GM12878 (cell line): ENCODE results near the gene NFKBIZ. TPM values are rescaled to one million over a fixed set of nuclear protein-coding genes. Genes with fewer than 3 reads are reported as not detected.

Experiments used
- BCL11A ChIP-seq: IDR thresholded peaks from 2 replicates; pipeline ENCODE4 v1.6.1; 2011; ENCODE audit warnings: low read depth, low read length
- CBFB ChIP-seq: IDR thresholded peaks from 2 replicates; pipeline ENCODE4 v1.6.1; 2016; ENCODE audit warnings: antibody characterized with exemption, low read depth
- CBX3 ChIP-seq: fragments of 200-600 bp; sonication (generic); IDR thresholded peaks from 2 replicates; pipeline ENCODE4 v1.6.1; 2016; ENCODE audit warnings: low read depth, borderline replicate concordance
- CHD1 ChIP-seq: IDR thresholded peaks from 2 replicates; pipeline ENCODE4 v1.6.1; 2012; ENCODE audit warnings: low read depth, low read length, improper control_type of control experiment
- DPF2 ChIP-seq: fragments of 450-650 bp; IDR thresholded peaks from 2 replicates; pipeline ENCODE4 v1.6.1; 2017; ENCODE audit warnings: mild to moderate bottlenecking
- EZH2 ChIP-seq: IDR thresholded peaks from 2 replicates; pipeline ENCODE4 v1.6.1; 2012; ENCODE audit warnings: low read depth, mild to moderate bottlenecking, control low read depth, inconsistent platforms, low read length, borderline replicate concordance; ENCODE audit not compliant: control insufficient read depth
- HDGF ChIP-seq: fragments of 450-650 bp; IDR thresholded peaks from 2 replicates; pipeline ENCODE4 v1.6.1; 2016; ENCODE audit warnings: antibody characterized with exemption
- IKZF2 ChIP-seq, 2 experiments: fragments of 450-650 bp; IDR thresholded peaks; 2 replicates each; pipeline ENCODE4 v1.6.1; 2017; ENCODE audit warnings: mild to moderate bottlenecking in 2 of 2, moderate library complexity in 2 of 2
- IRF4 ChIP-seq: IDR thresholded peaks from 2 replicates; pipeline ENCODE4 v1.6.1; 2011; ENCODE audit warnings: low read depth, low read length
- KDM1A ChIP-seq: fragments of 200-600 bp; sonication (generic); IDR thresholded peaks from 2 replicates; pipeline ENCODE4 v1.6.1; 2016; ENCODE audit warnings: borderline replicate concordance
- KLF5 ChIP-seq: fragments of 450-650 bp; IDR thresholded peaks from 2 replicates; pipeline ENCODE4 v1.6.1; 2014; ENCODE audit warnings: mild to moderate bottlenecking; ENCODE audit not compliant: partially characterized antibody
- MLLT1 ChIP-seq: fragments of 450-650 bp; IDR thresholded peaks from 2 replicates; pipeline ENCODE4 v1.6.1; 2016; ENCODE audit warnings: mild to moderate bottlenecking
- MTA3 ChIP-seq: IDR thresholded peaks from 2 replicates; pipeline ENCODE4 v1.6.1; 2012; ENCODE audit warnings: low read length, inconsistent platforms, borderline replicate concordance
- MYB ChIP-seq: fragments of 150-350 bp; IDR thresholded peaks from 2 replicates; pipeline ENCODE4 v1.6.1; 2014; ENCODE audit warnings: mild to moderate bottlenecking, low read depth, low read length, borderline replicate concordance
- PAX8 ChIP-seq: fragments of 450-650 bp; IDR thresholded peaks from 2 replicates; pipeline ENCODE4 v1.6.1; 2017; ENCODE audit warnings: mild to moderate bottlenecking, moderate library complexity
- PML ChIP-seq: IDR thresholded peaks from 2 replicates; pipeline ENCODE4 v1.6.1; 2012; ENCODE audit warnings: low read length, inconsistent platforms
- RAD51 ChIP-seq: fragments of 450-650 bp; IDR thresholded peaks from 2 replicates; pipeline ENCODE4 v1.6.1; 2016; ENCODE audit warnings: moderate library complexity, mild to moderate bottlenecking, inconsistent platforms
- RFX5 ChIP-seq: IDR thresholded peaks from 2 replicates; pipeline ENCODE4 v1.6.1; 2011; ENCODE audit warnings: low read depth, low read length, improper control_type of control experiment
- TCF7 ChIP-seq: IDR thresholded peaks from 2 replicates; pipeline ENCODE4 v1.6.1; 2014; ENCODE audit warnings: antibody characterized with exemption, borderline replicate concordance
- WRNIP1 ChIP-seq: IDR thresholded peaks from 2 replicates; pipeline ENCODE4 v1.6.1; 2011; ENCODE audit warnings: low read depth, low read length, improper control_type of control experiment, borderline replicate concordance
- ZNF384 ChIP-seq: IDR thresholded peaks from 2 replicates; pipeline ENCODE4 v1.6.1; 2012; ENCODE audit warnings: low read depth, mild to moderate bottlenecking, low read length, improper control_type of control experiment, borderline replicate concordance
- polyA plus RNA-seq, 11 experiments: library from polyadenylated mRNA; depleted of rRNA in 4 of 11; unstranded in 6 of 11; stranded (reverse) in 5 of 11; fragments of >200 nt; fragmentation: Nextera tagmentation in 4 of 11; fragmentation: Illumina TruSeq in 1 of 11; extraction: Ambion mirVana in 4 of 11; extraction: Trizol in 1 of 11; gene quantifications; 1 replicate in 1 of 11; 2 replicates in 10 of 11; pipeline versions ENCODE4 v1.2.1 to v1.2.3, GENCODE V29; 2011 to 2016; ENCODE audit warnings: inconsistent platforms in 2 of 11, missing spikeins in 2 of 11, low read depth in 1 of 11
- total RNA-seq, 4 experiments: library from RNA; depleted of rRNA in 3 of 4; stranded (reverse); fragments of >200 nt in 3 of 4; fragmentation: Illumina TruSeq in 1 of 4; extraction: Trizol in 1 of 4; gene quantifications; 2 replicates each; pipeline versions ENCODE4 v1.2.1 to v1.2.3, GENCODE V29; 2013 to 2021
- TF ChIP-seq, protein P1 (sequence below): fragments of 150-350 bp; IDR thresholded peaks from 2 replicates; pipeline ENCODE4 v1.6.1; 2016; ENCODE audit warnings: low read depth, low read length
- TF ChIP-seq, protein P2 (sequence below): fragments of 450-650 bp; IDR thresholded peaks from 2 replicates; pipeline ENCODE4 v1.6.1; 2017; ENCODE audit warnings: mild to moderate bottlenecking, moderate library complexity

NFKBIZ gene
- total and polyA plus RNA-seq, 10 of the 15 experiments (the other 5 are each of a cell fraction or from before 2014, with no cell fraction given) = 6.3 to 53.8 (median 17.3) TPM

DNA sequence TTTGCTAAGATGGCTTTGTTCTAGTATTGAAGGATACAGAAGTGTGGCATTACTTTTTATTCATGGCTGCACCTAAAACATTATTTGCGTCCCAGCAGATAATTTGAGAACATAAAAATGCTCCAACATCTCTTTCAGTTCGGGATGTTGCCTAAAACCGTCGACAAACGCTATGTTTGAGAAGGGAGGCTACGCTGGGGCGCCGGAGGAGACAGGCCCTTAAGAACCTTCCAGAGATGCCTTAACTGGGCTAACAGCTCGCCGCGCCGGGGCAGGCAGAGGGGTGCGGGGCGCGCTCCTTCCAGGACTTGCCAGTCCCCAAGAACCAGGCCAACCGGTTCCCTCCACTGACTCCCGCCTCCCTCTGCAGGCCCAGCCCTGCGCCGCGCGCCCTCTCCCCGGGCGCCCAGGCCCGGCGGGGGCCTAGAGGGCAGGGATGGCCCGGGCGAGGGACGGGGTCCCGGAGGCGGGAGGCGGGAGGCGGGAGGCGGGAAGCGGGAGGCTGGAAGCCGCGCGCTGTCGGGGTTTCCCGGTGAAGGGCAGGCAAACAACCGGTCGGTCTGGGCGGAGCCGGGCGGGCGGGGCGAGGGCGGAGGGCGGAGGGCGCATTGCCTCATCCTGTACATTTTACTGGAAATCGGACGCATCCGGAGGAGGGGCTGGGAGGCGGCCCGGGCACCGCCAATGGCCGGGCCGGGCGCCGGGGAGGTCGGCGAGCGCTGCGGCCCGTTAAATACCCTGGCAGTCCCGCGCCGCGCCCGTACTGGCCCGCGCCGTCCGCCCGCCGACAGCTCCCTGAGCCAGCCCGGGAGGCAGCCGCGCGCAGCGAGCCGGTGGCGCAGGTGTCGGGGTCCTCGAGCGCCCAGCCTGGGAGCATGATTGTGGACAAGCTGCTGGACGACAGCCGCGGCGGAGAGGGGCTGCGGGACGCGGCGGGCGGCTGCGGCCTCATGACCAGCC is at the start of gene NFKBIZ (continued):
- TF ChIP-seq, protein P1, sequence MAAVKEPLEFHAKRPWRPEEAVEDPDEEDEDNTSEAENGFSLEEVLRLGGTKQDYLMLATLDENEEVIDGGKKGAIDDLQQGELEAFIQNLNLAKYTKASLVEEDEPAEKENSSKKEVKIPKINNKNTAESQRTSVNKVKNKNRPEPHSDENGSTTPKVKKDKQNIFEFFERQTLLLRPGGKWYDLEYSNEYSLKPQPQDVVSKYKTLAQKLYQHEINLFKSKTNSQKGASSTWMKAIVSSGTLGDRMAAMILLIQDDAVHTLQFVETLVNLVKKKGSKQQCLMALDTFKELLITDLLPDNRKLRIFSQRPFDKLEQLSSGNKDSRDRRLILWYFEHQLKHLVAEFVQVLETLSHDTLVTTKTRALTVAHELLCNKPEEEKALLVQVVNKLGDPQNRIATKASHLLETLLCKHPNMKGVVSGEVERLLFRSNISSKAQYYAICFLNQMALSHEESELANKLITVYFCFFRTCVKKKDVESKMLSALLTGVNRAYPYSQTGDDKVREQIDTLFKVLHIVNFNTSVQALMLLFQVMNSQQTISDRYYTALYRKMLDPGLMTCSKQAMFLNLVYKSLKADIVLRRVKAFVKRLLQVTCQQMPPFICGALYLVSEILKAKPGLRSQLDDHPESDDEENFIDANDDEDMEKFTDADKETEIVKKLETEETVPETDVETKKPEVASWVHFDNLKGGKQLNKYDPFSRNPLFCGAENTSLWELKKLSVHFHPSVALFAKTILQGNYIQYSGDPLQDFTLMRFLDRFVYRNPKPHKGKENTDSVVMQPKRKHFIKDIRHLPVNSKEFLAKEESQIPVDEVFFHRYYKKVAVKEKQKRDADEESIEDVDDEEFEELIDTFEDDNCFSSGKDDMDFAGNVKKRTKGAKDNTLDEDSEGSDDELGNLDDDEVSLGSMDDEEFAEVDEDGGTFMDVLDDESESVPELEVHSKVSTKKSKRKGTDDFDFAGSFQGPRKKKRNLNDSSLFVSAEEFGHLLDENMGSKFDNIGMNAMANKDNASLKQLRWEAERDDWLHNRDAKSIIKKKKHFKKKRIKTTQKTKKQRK = no peak
- TF ChIP-seq DPF2 (0 out of 2 replicates have a peak, but pooled peaks have one; percentile 77), KLF5 (no peak), EZH2 (no peak), TCF7 (no peak), WRNIP1 (0 out of 2 replicates have a peak, but pooled peaks have one; percentile 39), CHD1 (no peak; the same call in 1 of the 2 replicates), PAX8 (no peak), IRF4 (no peak), ZNF384 (no peak), KDM1A (no peak), CBX3 (no peak), PML (peak; percentile 88), RAD51 (no peak), HDGF (no peak), MYB (no peak), MTA3 (no peak), RFX5 (no peak), CBFB (0 out of 2 replicates have a peak, but pooled peaks have one; percentile 22), BCL11A (no peak), MLLT1 (no peak), IKZF2 (IDR thresholded peaks at IDR 0.05) (peak; percentile 12 to 17; a peak in 1 of 4 replicates)
- TF ChIP-seq, protein P2, sequence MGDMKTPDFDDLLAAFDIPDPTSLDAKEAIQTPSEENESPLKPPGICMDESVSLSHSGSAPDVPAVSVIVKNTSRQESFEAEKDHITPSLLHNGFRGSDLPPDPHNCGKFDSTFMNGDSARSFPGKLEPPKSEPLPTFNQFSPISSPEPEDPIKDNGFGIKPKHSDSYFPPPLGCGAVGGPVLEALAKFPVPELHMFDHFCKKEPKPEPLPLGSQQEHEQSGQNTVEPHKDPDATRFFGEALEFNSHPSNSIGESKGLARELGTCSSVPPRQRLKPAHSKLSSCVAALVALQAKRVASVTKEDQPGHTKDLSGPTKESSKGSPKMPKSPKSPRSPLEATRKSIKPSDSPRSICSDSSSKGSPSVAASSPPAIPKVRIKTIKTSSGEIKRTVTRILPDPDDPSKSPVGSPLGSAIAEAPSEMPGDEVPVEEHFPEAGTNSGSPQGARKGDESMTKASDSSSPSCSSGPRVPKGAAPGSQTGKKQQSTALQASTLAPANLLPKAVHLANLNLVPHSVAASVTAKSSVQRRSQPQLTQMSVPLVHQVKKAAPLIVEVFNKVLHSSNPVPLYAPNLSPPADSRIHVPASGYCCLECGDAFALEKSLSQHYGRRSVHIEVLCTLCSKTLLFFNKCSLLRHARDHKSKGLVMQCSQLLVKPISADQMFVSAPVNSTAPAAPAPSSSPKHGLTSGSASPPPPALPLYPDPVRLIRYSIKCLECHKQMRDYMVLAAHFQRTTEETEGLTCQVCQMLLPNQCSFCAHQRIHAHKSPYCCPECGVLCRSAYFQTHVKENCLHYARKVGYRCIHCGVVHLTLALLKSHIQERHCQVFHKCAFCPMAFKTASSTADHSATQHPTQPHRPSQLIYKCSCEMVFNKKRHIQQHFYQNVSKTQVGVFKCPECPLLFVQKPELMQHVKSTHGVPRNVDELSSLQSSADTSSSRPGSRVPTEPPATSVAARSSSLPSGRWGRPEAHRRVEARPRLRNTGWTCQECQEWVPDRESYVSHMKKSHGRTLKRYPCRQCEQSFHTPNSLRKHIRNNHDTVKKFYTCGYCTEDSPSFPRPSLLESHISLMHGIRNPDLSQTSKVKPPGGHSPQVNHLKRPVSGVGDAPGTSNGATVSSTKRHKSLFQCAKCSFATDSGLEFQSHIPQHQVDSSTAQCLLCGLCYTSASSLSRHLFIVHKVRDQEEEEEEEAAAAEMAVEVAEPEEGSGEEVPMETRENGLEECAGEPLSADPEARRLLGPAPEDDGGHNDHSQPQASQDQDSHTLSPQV = no peak
